GM21526 (cell line): Measurements from ENCODE around the gene TK2.
"Not testable (repeated sequence)": the region's sequence is repeated elsewhere in the genome, so short reads cannot be mapped to it uniquely, and the experiment has no call there.

Source experiments
- ATAC-seq: cut with Tn5 transposase; IDR thresholded peaks from one replicate; pipeline ENCODE4 v1.9.1; 2021; ENCODE audit warnings: moderate library complexity; ENCODE audit not compliant: unreplicated experiment, low FRiP score

Gene TK2

DNA sequence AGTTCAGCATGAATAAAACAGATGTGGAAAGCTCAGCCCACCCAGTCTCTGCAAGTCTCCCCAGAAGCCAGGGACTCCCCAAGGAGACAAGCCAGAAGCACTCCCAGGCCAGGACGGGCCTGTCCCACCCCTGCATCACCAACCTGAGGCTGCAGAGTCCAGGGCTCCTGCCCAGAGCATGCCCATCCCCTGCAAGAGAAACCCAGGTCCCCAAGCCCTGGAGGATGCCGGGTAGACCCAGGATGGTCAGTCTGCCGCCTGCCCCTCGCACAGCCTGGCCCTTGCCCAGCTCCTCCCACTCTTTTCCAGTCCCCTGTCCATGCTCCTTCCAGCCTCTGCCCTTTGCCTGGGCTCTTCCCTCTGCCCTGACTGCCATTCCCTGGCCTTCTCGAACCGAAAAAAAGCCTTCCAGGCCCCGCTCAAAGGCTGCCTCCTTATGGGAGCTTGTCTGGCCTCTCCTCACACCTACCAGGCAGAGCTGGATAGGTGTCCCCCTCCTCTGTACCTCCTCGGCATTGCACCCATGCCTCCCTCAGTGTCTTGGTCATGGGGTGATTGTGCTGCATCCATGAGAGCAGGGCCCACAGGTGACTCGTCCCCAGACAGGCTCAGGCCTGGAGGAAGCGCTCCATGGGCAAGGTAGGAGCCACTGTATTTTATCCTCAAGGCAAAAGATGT is 78.1 kb downstream of the TK2 start:
- ATAC-seq, result no peak

DNA sequence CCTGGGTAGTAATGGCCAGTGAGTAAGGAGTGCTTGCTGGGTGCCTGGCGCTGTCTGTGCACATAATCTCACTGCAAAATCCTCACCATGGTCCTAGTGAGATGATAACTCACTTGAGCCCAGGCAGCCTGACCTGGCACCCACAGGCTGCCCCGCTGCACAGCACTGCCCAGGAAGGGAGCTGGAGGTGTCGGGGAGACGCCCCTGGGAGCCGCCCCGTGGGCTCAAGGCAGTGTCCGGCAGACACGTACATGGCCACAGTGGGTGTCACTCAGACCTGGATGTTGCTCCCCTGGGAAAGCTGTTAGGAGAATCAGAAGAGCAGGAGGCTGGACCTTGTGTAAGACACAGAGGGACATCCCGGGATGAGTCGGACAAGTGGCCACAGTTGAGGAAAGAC is 78.7 kb downstream of the TK2 start:
- no peak for ATAC-seq

DNA sequence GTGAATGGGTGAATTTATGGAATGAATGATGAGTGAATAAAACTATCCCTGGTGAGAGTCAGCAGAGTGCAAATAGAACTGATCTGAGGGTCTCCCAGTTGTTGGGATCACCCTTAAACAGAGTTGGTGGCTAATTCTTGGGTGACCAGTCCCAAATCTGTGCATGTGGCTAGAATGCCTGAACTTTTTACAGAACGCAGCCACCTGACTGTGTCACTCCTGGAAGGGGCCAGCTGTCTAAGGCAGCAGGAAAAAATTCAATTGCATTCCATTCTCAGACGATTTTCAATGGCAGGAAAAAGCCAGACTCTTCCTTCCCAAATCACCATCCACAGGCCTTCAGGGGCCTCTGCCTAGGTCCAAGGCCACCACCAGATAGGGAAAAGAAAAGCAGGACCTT is 79.4 kb downstream of the TK2 start:
- ATAC-seq, result no peak

DNA sequence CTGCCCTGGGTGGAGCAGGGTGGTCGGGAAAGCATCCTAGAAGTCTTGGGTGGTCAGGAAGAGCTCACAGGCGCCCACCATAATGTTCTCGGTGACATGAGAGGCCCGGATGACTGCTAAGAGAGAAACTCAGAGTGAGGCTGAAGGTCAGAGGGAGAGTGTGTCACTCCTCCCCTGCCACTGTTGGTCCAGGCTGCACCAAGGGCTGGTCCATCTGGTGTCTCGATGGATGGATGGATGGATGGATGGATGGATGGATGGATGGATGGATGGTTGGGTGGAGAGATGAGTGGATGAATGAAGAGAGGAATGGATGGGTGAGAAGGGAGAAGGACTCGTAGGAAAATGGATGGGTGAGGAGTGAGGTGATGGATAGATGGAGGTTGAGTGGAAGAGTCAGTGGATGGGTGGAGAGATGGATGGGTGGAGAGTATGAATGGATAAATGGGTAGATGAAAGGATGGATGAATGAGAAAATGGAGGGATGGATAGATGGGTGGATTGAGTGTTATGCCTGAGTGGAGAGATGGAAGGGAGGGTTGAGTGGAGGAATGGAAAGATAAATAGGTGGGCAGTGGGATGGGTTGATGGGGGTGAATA is 79.9 kb downstream of the TK2 start:
- no peak for ATAC-seq

GRCh38 chr16:66469291-66469946 is 80.5 kb downstream of the TK2 start:
- no peak for ATAC-seq

GRCh38 chr16:66468321-66468965 is 81.5 kb downstream of the TK2 start:
- no peak for ATAC-seq

GRCh38 chr16:66467611-66468010 is 82.3 kb downstream of the TK2 start:
- no peak for ATAC-seq

GRCh38 chr16:66466636-66467035 is 83.3 kb downstream of the TK2 start:
- ATAC-seq, result not testable (repeated sequence)

DNA sequence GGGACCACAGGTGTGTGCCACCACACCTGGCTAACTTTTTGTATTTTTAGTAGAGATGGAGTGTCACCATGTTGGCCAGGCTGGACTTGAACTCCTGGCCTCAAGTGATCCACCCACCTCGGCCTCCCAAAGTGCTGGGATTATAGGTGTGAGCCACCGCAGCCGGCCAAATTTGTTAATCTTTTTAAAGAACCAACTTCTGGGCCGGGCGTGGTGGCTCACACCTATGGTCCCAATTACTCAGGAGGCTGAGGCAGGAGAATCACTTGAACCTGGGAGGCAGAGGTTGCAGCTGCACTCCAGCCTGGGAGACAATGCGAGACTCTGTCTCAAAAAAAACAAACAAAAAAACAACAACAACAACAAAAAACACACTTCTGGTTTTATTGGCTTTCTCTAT is 84.0 kb downstream of the TK2 start:
- ATAC-seq, result not testable (repeated sequence)

DNA sequence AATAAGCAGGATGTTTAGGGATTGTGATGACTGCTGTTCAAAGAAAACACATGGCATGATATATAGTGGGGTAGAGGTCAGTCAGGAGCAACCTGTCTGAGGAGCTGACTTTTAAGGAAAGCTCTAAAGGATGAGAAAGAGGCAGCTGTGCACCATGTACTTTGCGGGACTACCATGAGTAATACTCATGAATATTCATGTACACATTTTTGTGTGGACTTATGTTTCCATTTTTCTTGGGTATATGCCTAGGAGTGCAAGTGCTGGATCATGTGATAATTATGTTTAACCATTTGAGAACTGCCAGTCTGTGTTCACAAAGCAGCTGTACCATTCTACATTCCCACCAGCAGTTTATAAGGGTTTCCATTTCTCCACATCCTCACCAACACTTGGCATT is 87.0 kb downstream of the TK2 start:
- no peak for ATAC-seq

GRCh38 chr16:66460703-66461102 is 89.2 kb downstream of the TK2 start:
- no peak for ATAC-seq

DNA sequence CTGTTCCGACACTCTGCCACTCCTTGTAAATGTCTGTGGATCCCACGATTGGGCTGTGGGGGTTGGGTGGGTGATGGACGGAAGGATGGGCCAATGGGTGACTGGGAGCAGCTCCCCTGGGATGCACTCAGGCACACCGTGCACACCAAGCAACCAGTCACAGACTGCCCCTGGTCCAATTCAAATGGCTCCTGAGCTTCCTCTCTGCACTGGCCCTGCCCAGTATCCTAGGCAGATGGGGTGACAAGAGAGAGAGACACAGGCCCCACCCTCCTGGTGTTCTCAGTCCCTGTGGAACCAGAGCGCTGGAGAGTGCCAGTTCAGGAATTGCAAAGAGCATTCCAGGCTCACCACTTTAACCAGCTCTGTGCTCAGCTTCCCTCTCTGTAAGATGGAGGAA is 90.0 kb downstream of the TK2 start:
- no peak for ATAC-seq

DNA sequence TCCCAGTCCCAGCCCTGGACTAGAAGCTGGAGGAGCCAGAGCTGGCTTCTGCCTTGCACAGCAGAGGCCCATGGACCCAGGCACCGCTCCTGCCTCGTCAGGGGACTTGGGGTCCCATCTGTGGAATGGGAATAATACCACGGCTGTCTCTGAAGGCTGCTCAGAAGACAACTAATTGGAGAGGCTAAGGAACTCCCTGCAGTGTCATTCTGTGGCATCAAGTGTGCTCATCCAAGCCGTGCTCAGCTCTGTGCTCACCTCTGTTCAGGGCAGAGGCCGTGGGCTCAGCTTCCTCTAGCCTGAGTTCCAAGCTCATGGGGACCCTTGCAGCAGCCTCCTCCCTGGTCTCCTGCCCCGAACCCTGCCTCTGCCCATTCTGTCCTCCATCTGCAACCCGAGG is 91.1 kb downstream of the TK2 start:
- no peak for ATAC-seq

DNA sequence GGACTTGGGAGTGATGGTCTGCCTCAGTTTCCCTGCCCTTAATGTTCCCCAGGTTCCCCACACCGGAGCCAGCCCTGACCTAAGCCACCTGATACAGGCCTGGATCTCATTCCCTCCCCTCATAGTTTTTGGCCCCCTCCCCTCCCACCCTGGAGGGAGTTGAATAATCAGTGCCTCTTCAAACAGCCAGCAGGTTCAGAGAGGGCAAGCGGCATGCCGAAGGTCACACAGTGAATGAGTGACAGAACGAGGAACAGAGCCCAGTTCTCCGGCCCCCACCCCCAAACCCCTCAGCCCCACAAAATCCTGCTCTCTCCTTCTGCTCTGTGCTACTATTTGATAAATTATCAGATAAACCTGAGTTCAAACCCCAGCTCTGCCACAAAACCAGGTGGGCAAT is 91.6 kb downstream of the TK2 start:
- no peak for ATAC-seq
